H9 (cell line): ENCODE results near the gene ENHO. TPM values are rescaled to one million over a fixed set of nuclear protein-coding genes. Genes with fewer than 3 reads are reported as not detected.

ENCODE experiments used
- DNase-seq: peaks from one replicate; pipeline ENCODE4 v3.0.0-alpha.2; 2017
- H2AFZ ChIP-seq: one replicate; pipeline ENCODE4 v1.6.1; 2013; ENCODE audit warnings: mild to moderate bottlenecking, low read length, control low read depth, moderate library complexity
- H2AK5ac ChIP-seq: 2 replicates; pipeline ENCODE4 v1.6.1; 2013; ENCODE audit warnings: low read length, control low read depth, mixed read lengths; ENCODE audit not compliant: insufficient read length
- H2BK120ac ChIP-seq: one replicate; pipeline ENCODE4 v1.6.1; 2013; ENCODE audit warnings: low read depth, mild to moderate bottlenecking, low read length, control low read depth, inconsistent platforms; ENCODE audit not compliant: poor library complexity, severe bottlenecking
- H2BK12ac ChIP-seq: 2 replicates; pipeline ENCODE4 v1.6.1; 2013; ENCODE audit warnings: low read length, control low read depth, mixed read lengths, low read depth; ENCODE audit not compliant: insufficient read length
- H2BK15ac ChIP-seq: 2 replicates; pipeline ENCODE4 v1.6.1; 2013; ENCODE audit warnings: low read depth, low read length, control low read depth
- H2BK20ac ChIP-seq: one replicate; pipeline ENCODE4 v1.6.1; 2013; ENCODE audit warnings: low read depth, mild to moderate bottlenecking, low read length, control low read depth, inconsistent platforms; ENCODE audit not compliant: poor library complexity, severe bottlenecking
- H2BK5ac ChIP-seq: 2 replicates; pipeline ENCODE4 v1.6.1; 2013; ENCODE audit warnings: low read length, control low read depth, mixed read lengths; ENCODE audit not compliant: insufficient read length
- H3K14ac ChIP-seq: 2 replicates; pipeline ENCODE4 v1.6.1; 2013; ENCODE audit warnings: low read length, control low read depth; ENCODE audit not compliant: insufficient read depth
- H3K18ac ChIP-seq: 2 replicates; pipeline ENCODE4 v1.6.1; 2013; ENCODE audit warnings: low read depth, mild to moderate bottlenecking, mixed read lengths, low read length, control low read depth; ENCODE audit not compliant: insufficient read length
- H3K23ac ChIP-seq: 2 replicates; pipeline ENCODE4 v1.6.1; 2013; ENCODE audit warnings: low read length, control low read depth, mixed read lengths, low read depth; ENCODE audit not compliant: insufficient read length
- H3K23me2 ChIP-seq: 2 replicates; pipeline ENCODE4 v1.6.1; 2013; ENCODE audit warnings: low read depth, mild to moderate bottlenecking, mixed read lengths, low read length, control low read depth; ENCODE audit not compliant: insufficient read length, poor library complexity, severe bottlenecking
- H3K27ac ChIP-seq: 2 replicates; pipeline ENCODE4 v1.5.1; 2013; ENCODE audit warnings: low read length, control low read depth, mixed read lengths, low read depth; ENCODE audit not compliant: insufficient read length
- H3K27me3 ChIP-seq: 2 replicates; pipeline ENCODE4 v1.6.1; 2013; ENCODE audit warnings: low read length, control low read depth, inconsistent platforms; ENCODE audit not compliant: insufficient read depth
- H3K4ac ChIP-seq: 2 replicates; pipeline ENCODE4 v1.6.1; 2013; ENCODE audit warnings: low read depth, mild to moderate bottlenecking, control low read depth, inconsistent platforms, low read length, moderate library complexity
- H3K4me1 ChIP-seq: 2 replicates; pipeline ENCODE4 v1.6.1; 2013; ENCODE audit warnings: low read length, control low read depth, inconsistent platforms; ENCODE audit not compliant: insufficient read depth
- H3K4me2 ChIP-seq: 2 replicates; pipeline ENCODE4 v1.6.1; 2013; ENCODE audit warnings: low read length, control low read depth, mixed read lengths; ENCODE audit not compliant: insufficient read length, insufficient read depth
- H3K56ac ChIP-seq: 2 replicates; pipeline ENCODE4 v1.6.1; 2013; ENCODE audit warnings: low read depth, mild to moderate bottlenecking, mixed read lengths, low read length, control low read depth; ENCODE audit not compliant: insufficient read length
- H3K79me1 ChIP-seq: 2 replicates; pipeline ENCODE4 v1.6.1; 2013; ENCODE audit warnings: low read depth, mild to moderate bottlenecking, moderate library complexity, low read length, control low read depth, inconsistent platforms; ENCODE audit not compliant: insufficient read depth, poor library complexity, severe bottlenecking
- H3K79me2 ChIP-seq: 2 replicates; pipeline ENCODE4 v1.6.1; 2013; ENCODE audit warnings: low read length, control low read depth, inconsistent platforms; ENCODE audit not compliant: insufficient read depth
- H3K9ac ChIP-seq: 2 replicates; pipeline ENCODE4 v1.6.1; 2013; ENCODE audit warnings: low read length, control low read depth, mixed read lengths; ENCODE audit not compliant: insufficient read length; ENCODE audit errors: extremely low read depth
- H3K9me3 ChIP-seq: one replicate; pipeline ENCODE4 v1.6.1; 2013; ENCODE audit warnings: low read depth, low read length, inconsistent platforms; ENCODE audit not compliant: control insufficient read depth
- H3T11ph ChIP-seq: one replicate; pipeline ENCODE4 v1.6.1; 2013; ENCODE audit warnings: mild to moderate bottlenecking, low read length, control low read depth, inconsistent platforms
- H4K20me1 ChIP-seq: one replicate; pipeline ENCODE4 v1.6.1; 2013; ENCODE audit not compliant: control insufficient read depth, insufficient read length, insufficient read depth
- H4K5ac ChIP-seq: 2 replicates; pipeline ENCODE4 v1.6.1; 2013; ENCODE audit warnings: low read depth, mild to moderate bottlenecking, mixed read lengths, low read length, control low read depth; ENCODE audit not compliant: insufficient read length
- H4K8ac ChIP-seq: replicated peaks from 2 replicates; pipeline ENCODE4 v1.6.1; 2013; ENCODE audit warnings: low read length, control low read depth, mixed read lengths, low read depth; ENCODE audit not compliant: insufficient read length
- H4K91ac ChIP-seq: 2 replicates; pipeline ENCODE4 v1.6.1; 2013; ENCODE audit warnings: low read depth, mild to moderate bottlenecking, moderate library complexity, mixed read lengths, low read length, control low read depth; ENCODE audit not compliant: insufficient read length
- H3K27ac Mint-ChIP-seq, 3 experiments: 2 replicates in 2 of 3; 3 replicates in 1 of 3; pipeline ENCODE4 v1.8.0; 2020 to 2021; ENCODE audit warnings: mixed read lengths in 3 of 3, mild to moderate bottlenecking in 1 of 3, moderate library complexity in 1 of 3
- H3K27me3 Mint-ChIP-seq: 2 replicates; pipeline ENCODE4 v1.8.0; 2021; ENCODE audit warnings: low read depth, mild to moderate bottlenecking, moderate library complexity, mixed read lengths
- H3K36me3 Mint-ChIP-seq, 3 experiments: 2 replicates in 2 of 3; 3 replicates in 1 of 3; pipeline ENCODE4 v1.8.0; 2020 to 2021; ENCODE audit warnings: low read depth in 3 of 3, mixed read lengths in 3 of 3; ENCODE audit not compliant: insufficient read depth in 1 of 3
- H3K4me1 Mint-ChIP-seq, 2 experiments: 2 replicates each; pipeline ENCODE4 v1.8.0; 2020; ENCODE audit warnings: mixed read lengths in 2 of 2
- H3K4me3 Mint-ChIP-seq, 2 experiments: 2 replicates in 1 of 2; 3 replicates in 1 of 2; pipeline ENCODE4 v1.8.0; 2020 to 2021; ENCODE audit warnings: mild to moderate bottlenecking in 2 of 2, mixed read lengths in 2 of 2, moderate library complexity in 1 of 2
- H3K9me3 Mint-ChIP-seq, 2 experiments: 2 replicates in 1 of 2; 3 replicates in 1 of 2; pipeline ENCODE4 v1.8.0; 2020; ENCODE audit warnings: mild to moderate bottlenecking in 2 of 2, mixed read lengths in 2 of 2, moderate library complexity in 1 of 2
- CTCF ChIP-seq: fragments of 200-600 bp; sonication (generic); conservative IDR thresholded peaks from 3 replicates; pipeline ENCODE4 v1.8.0; 2021; ENCODE audit warnings: antibody characterized with exemption, mild to moderate bottlenecking
- WGBS: extraction: QIAGEN DNeasy Blood & Tissue Kit; methylation state at CpG from one replicate; pipeline ENCODE4 v1.1.7; 2013; ENCODE audit warnings: missing lambda C conversion rate, low lambda C conversion rate, mixed read lengths; ENCODE audit not compliant: insufficient read length; ENCODE audit errors: extremely low coverage; 5-methylcytosine and 5-hydroxymethylcytosine counted together
- total RNA-seq: library from RNA; stranded (reverse); gene quantifications from 2 replicates; pipeline ENCODE4 v1.2.1, GENCODE V29; 2021

The ENHO gene
- total RNA-seq, 1 experiment from 2014 or later: 14.5 TPM

- Histone ChIP-seq H3K27me3 (no peaks in the 10 kb centered on the region), H3K23me2 (no peaks in the 10 kb centered on the region), H3K56ac (no peak overlapping the region), H3K4ac (no peak overlapping the region), H3K23ac (no peak overlapping the region), H3K79me1 (no peaks in the 10 kb centered on the region), H2BK20ac (no peak overlapping the region), H2BK15ac (no peak overlapping the region), H2AK5ac (no peak overlapping the region), H3T11ph (no peak overlapping the region), H4K20me1 (no peaks in the 10 kb centered on the region), H2BK120ac (no peak overlapping the region), H3K9me3 (no peaks in the 10 kb centered on the region), H3K14ac (no peak overlapping the region), H2BK12ac (no peak overlapping the region), H3K18ac (no peak overlapping the region), H4K8ac (no peak overlapping the region), H4K5ac (no peak overlapping the region), H3K4me1 (no peaks in the 10 kb centered on the region), H4K91ac (no peak overlapping the region), H3K9ac (no peak overlapping the region), H3K27ac (no peak overlapping the region), H3K79me2 (no peaks in the 10 kb centered on the region), H2BK5ac (no peak overlapping the region), H2AFZ (no peak overlapping the region), H3K4me2 (no peak overlapping the region)
- peaks cover 8 to 28% of the 10 kb centered on the region in 2 experiments for H3K4me1 Mint-ChIP-seq
- H3K36me3 Mint-ChIP-seq: no peaks in the 10 kb centered on the region
- TF ChIP-seq CTCF: no peak
- H3K27ac Mint-ChIP-seq: no peak overlapping the region
- WGBS: no CpG with 5 or more reads among the region's 10 CpGs
- no peaks in the 10 kb centered on the region for H3K9me3 Mint-ChIP-seq
- H3K4me3 Mint-ChIP-seq: no peak overlapping the region
- no peak for DNase-seq
- peaks cover 3% of the 10 kb centered on the region; the same call in 1 of the 2 replicates for H3K27me3 Mint-ChIP-seq
These were observed 20.3 kb downstream of the ENHO start for GRCh38 chr9:34502471-34502870.
